RWPE2 (cell line): ENCODE measurements around the gene VGF.
A peak's percentile ranks its signal among the peaks of the same experiment; 100 is the strongest.

Source experiments
- ATAC-seq: fragments of 200-7000 bp; cut with Tn5 transposase; 3 replicates; pipeline ENCODE4 v1.9.1; 2021; ENCODE audit warnings: low read depth
- DNase-seq: peaks from one replicate; pipeline ENCODE4 v3.0.0-alpha.2; 2020; ENCODE audit warnings: low spot score
- H3K27ac ChIP-seq: fragments of 450-650 bp; 2 replicates; pipeline ENCODE4 v1.5.1; 2017; ENCODE audit warnings: mild to moderate bottlenecking; ENCODE audit not compliant: poor library complexity, severe bottlenecking
- H3K27me3 ChIP-seq: fragments of 250-450 bp; sonication (Bioruptor Pico); 2 replicates; pipeline ENCODE4 v1.5.1; 2021; ENCODE audit warnings: mild to moderate bottlenecking, moderate library complexity; ENCODE audit not compliant: insufficient read depth, poor library complexity, severe bottlenecking
- H3K36me3 ChIP-seq: fragments of 250-450 bp; sonication (Bioruptor Pico); 2 replicates; pipeline ENCODE4 v1.5.1; 2020; ENCODE audit warnings: low read depth, mild to moderate bottlenecking, moderate library complexity
- H3K4me1 ChIP-seq: fragments of 250-450 bp; sonication (Bioruptor Pico); 2 replicates; pipeline ENCODE4 v1.5.1; 2021; ENCODE audit warnings: mild to moderate bottlenecking, moderate library complexity; ENCODE audit not compliant: insufficient read depth, poor library complexity, severe bottlenecking
- H3K4me3 ChIP-seq: fragments of 250-450 bp; sonication (Bioruptor Pico); 2 replicates; pipeline ENCODE4 v1.5.1; 2021; ENCODE audit warnings: mild to moderate bottlenecking, moderate library complexity; ENCODE audit not compliant: severe bottlenecking
- H3K9me3 ChIP-seq: fragments of 250-450 bp; sonication (Bioruptor Pico); 2 replicates; pipeline ENCODE4 v1.5.1; 2021; ENCODE audit warnings: mild to moderate bottlenecking, moderate library complexity; ENCODE audit not compliant: severe bottlenecking
- TF ChIP-seq, protein P1 (sequence below): fragments of 450-650 bp; IDR thresholded peaks from one replicate; pipeline ENCODE4 v1.5.1; 2017; ENCODE audit warnings: mild to moderate bottlenecking, moderate library complexity; ENCODE audit not compliant: poor library complexity, severe bottlenecking

The VGF gene

GRCh38 chr7:101185258-101185839 is 20.0 kb upstream of the VGF start:
- H3K4me3 ChIP-seq: no peak overlapping the region
- H3K27ac ChIP-seq: no peak overlapping the region
- H3K36me3 ChIP-seq: no peaks in the 10 kb centered on the region
- no peak for DNase-seq
- H3K27me3 ChIP-seq: peaks cover 10% of the 10 kb centered on the region
- peak; percentile 38 for ATAC-seq
- TF ChIP-seq, protein P1, sequence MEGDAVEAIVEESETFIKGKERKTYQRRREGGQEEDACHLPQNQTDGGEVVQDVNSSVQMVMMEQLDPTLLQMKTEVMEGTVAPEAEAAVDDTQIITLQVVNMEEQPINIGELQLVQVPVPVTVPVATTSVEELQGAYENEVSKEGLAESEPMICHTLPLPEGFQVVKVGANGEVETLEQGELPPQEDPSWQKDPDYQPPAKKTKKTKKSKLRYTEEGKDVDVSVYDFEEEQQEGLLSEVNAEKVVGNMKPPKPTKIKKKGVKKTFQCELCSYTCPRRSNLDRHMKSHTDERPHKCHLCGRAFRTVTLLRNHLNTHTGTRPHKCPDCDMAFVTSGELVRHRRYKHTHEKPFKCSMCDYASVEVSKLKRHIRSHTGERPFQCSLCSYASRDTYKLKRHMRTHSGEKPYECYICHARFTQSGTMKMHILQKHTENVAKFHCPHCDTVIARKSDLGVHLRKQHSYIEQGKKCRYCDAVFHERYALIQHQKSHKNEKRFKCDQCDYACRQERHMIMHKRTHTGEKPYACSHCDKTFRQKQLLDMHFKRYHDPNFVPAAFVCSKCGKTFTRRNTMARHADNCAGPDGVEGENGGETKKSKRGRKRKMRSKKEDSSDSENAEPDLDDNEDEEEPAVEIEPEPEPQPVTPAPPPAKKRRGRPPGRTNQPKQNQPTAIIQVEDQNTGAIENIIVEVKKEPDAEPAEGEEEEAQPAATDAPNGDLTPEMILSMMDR: no peak
- H3K4me1 ChIP-seq: no peaks in the 10 kb centered on the region
- H3K9me3 ChIP-seq: no peaks in the 10 kb centered on the region

DNA sequence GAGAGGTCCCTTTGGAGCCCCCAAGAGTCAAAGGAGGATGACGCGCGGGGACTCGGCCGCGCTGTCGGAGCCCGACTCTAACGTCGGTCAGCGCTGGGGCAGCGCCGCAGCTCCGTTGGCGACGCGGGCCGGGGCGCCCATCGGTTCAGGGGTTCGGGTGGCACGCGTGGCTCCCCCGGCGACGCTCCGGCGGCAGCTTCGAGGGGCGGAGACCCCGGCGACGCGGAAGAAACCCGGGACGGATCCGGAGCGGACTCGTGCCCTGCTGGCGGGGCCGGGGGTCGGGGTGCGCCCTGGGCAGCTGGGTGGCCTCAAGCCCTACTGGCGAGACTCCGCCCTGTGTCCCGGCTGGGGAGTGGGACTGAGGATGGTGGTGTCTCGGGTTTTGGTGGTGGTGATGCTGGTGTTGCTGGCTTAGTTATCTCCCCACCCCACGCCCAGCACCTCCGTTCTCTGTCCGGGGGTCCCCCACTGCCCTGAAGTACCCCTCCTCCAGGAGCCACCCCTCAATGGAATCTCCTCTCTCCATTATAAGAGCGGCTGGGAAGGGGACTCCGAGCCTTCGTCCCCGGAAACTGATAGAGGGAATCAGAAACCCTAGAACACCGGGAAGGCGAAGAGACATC is 14.9 kb upstream of the VGF start, which contains the start of gene NAT16:
Gene NAT16 (minus strand): TSS at position 164 of the 626 bp plus-strand sequence. CDS start 5,486 bp downstream, outside the sequence.
- TF ChIP-seq, protein P1: no peak
- Histone ChIP-seq H3K36me3 (no peaks in the 10 kb centered on the region), H3K4me1 (no peaks in the 10 kb centered on the region), H3K27ac (no peak within 1 kb of the TSS), H3K27me3 (peaks cover 41% of the 10 kb centered on the region), H3K4me3 (no peak within 1 kb of the TSS), H3K9me3 (no peaks in the 10 kb centered on the region)
- DNase-seq: no peak
- no peak for ATAC-seq

DNA sequence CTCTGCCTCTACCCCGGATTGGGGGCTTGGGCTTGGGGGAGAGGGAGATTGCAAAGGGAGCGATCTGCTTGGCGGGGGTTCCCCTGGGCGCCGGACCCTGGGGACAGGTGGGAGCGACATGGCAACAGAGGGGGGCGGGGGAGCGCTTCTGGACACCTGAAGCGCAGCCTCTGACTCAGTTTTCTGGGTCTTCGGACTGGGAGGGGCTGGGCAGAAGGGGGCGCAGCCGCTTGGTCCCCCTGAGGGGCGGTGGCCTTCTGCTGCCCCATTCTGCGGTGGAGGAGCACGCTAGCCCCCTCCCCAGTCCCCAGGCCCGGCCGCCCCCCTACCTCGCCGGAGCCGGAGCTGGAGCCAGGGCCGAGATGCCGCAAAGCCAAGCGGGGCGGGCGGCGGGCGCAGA is 14.3 kb upstream of the VGF start:
- no peak overlapping the region for H3K4me3 ChIP-seq

GRCh38 chr7:101179117-101179516 is 13.7 kb upstream of the VGF start:
- H3K27ac ChIP-seq: no peak overlapping the region
- ATAC-seq (no peak), DNase-seq (no peak)
- no peaks in the 10 kb centered on the region for H3K4me1 ChIP-seq
- no peak overlapping the region for H3K4me3 ChIP-seq
- TF ChIP-seq, protein P1: no peak
- H3K36me3 ChIP-seq: no peaks in the 10 kb centered on the region
- peaks cover 49% of the 10 kb centered on the region for H3K27me3 ChIP-seq
- H3K9me3 ChIP-seq: no peaks in the 10 kb centered on the region

More for the DNA sequence above, 14.3 kb upstream of the VGF start:
- Histone ChIP-seq H3K27me3 (peaks cover 43% of the 10 kb centered on the region), H3K27ac (no peak overlapping the region), H3K4me1 (no peaks in the 10 kb centered on the region), H3K36me3 (no peaks in the 10 kb centered on the region), H3K9me3 (no peaks in the 10 kb centered on the region)
- no peak for DNase-seq
- ATAC-seq: no peak
- TF ChIP-seq, protein P1: no peak

- peaks cover 62% of the 10 kb centered on the region for H3K27me3 ChIP-seq
Measured at GRCh38 chr7:101177644-101178043, 12.3 kb upstream of the VGF start.

More at GRCh38 chr7:101177644-101178043, 12.3 kb upstream of the VGF start:
- TF ChIP-seq, protein P1: no peak
- H3K9me3 ChIP-seq: no peaks in the 10 kb centered on the region
- H3K27ac ChIP-seq: no peak overlapping the region
- ATAC-seq (no peak), DNase-seq (no peak)
- no peaks in the 10 kb centered on the region for H3K36me3 ChIP-seq
- H3K4me1 ChIP-seq: peaks cover 7% of the 10 kb centered on the region
- no peak overlapping the region for H3K4me3 ChIP-seq
